Measurements from ENCODE around the gene MEF2B. TPM values are rescaled to one million over a fixed set of nuclear protein-coding genes. Genes with fewer than 3 reads are reported as not detected.
"Not testable (repeated sequence)": the region's sequence is repeated elsewhere in the genome, so short reads cannot be mapped to it uniquely, and the experiment has no call there.

MEF2B gene
- total and polyA plus RNA-seq, 8 donors = 0.93 to 7.2 (median 2.9) TPM; not detected in 5

GRCh38 chr19:19149435-19149834, 20.6 kb downstream of the MEF2B start:
- no peak for DNase-seq
- intact Hi-C loops (cut with DNase I; ENCODE audit: low total_unique reads) = no loop called here
- Histone ChIP-seq H3K36me3 (peaks cover 0 to 33% (median 31%) of the 10 kb centered on the region in 4 donors), H3K9me3 (no peaks in the 10 kb centered on the region), H3K4me1 (peaks cover 0 to 11% (median 9%) of the 10 kb centered on the region in 4 donors), H3K4me3 (no peak overlapping the region), H3K27ac (no peak overlapping the region), H3K27me3 (no peaks in the 10 kb centered on the region)
- WGBS, 5 donors = 84 to 93% (median 88%) methylated on average over 2 of the region's 2 CpGs
- TF ChIP-seq CTCF (IDR thresholded peaks at IDR 0.05) (no peak), POLR2AphosphoS5 (IDR thresholded peaks at IDR 0.05) (no peak), EP300 (IDR thresholded peaks at IDR 0.05) (no peak)

- 95 to 99% (median 96%) methylated on average over 8 of the region's 8 CpGs for WGBS, 5 donors
- Histone ChIP-seq H3K36me3 (peaks cover 0 to 33% (median 31%) of the 10 kb centered on the region in 4 donors), H3K4me1 (peaks cover 0 to 11% (median 9%) of the 10 kb centered on the region in 4 donors)
- H3K27ac ChIP-seq; H3K9me3 ChIP-seq; H3K27me3 ChIP-seq; intact Hi-C loops (cut with DNase I; ENCODE audit: low total_unique reads); DNase-seq; H3K4me3 ChIP-seq: not testable (repeated sequence)
Measured at GRCh38 chr19:19148504-19148903, 21.6 kb downstream of the MEF2B start.

GRCh38 chr19:19147344-19147743, 22.7 kb downstream of the MEF2B start:
- intact Hi-C loops (cut with DNase I; ENCODE audit: low total_unique reads) = no loop called here
- Histone ChIP-seq H3K4me3 (no peak overlapping the region), H3K36me3 (peaks cover 0 to 33% (median 31%) of the 10 kb centered on the region in 4 donors), H3K27me3 (no peaks in the 10 kb centered on the region), H3K9me3 (no peaks in the 10 kb centered on the region), H3K4me1 (peaks cover 0 to 11% (median 9%) of the 10 kb centered on the region in 4 donors), H3K27ac (no peak overlapping the region)
- 91 to 97% (median 94%) methylated on average over 5 of the region's 5 CpGs for WGBS, 5 donors
- no peak for TF ChIP-seq POLR2AphosphoS5 (IDR thresholded peaks at IDR 0.05)
- TF ChIP-seq CTCF (IDR thresholded peaks at IDR 0.05) = no peak
- TF ChIP-seq EP300 (IDR thresholded peaks at IDR 0.05) = no peak
- no peak for TF ChIP-seq POLR2A (IDR thresholded peaks at IDR 0.05)
- DNase-seq = no peak

- H3K36me3 ChIP-seq = peaks cover 0 to 33% (median 31%) of the 10 kb centered on the region in 4 donors
- intact Hi-C loops (cut with DNase I; ENCODE audit: low total_unique reads) = no loop called here
- no peak overlapping the region for H3K4me3 ChIP-seq
- no peaks in the 10 kb centered on the region for H3K9me3 ChIP-seq
- 94 to 100% (median 98%) methylated on average over 5 to 7 of the region's 7 CpGs for WGBS, 5 donors
- DNase-seq = no peak
- peaks cover 0 to 11% (median 9%) of the 10 kb centered on the region in 4 donors for H3K4me1 ChIP-seq
- no peak for TF ChIP-seq POLR2AphosphoS5 (IDR thresholded peaks at IDR 0.05)
- TF ChIP-seq POLR2A (IDR thresholded peaks at IDR 0.05) = no peak
- no peak for TF ChIP-seq CTCF (IDR thresholded peaks at IDR 0.05)
- no peak for TF ChIP-seq EP300 (IDR thresholded peaks at IDR 0.05)
- no peak overlapping the region for H3K27ac ChIP-seq
- no peaks in the 10 kb centered on the region for H3K27me3 ChIP-seq
Measured at GRCh38 chr19:19146865-19147264, 23.2 kb downstream of the MEF2B start.
